GF-D8 (cell line): ENCODE measurements around the gene IL36RN.

Experiments
- DNase-seq: peaks from one replicate; lab custom pipeline; 2025; lab: John Stamatoyannopoulos, UW

Gene IL36RN

DNA sequence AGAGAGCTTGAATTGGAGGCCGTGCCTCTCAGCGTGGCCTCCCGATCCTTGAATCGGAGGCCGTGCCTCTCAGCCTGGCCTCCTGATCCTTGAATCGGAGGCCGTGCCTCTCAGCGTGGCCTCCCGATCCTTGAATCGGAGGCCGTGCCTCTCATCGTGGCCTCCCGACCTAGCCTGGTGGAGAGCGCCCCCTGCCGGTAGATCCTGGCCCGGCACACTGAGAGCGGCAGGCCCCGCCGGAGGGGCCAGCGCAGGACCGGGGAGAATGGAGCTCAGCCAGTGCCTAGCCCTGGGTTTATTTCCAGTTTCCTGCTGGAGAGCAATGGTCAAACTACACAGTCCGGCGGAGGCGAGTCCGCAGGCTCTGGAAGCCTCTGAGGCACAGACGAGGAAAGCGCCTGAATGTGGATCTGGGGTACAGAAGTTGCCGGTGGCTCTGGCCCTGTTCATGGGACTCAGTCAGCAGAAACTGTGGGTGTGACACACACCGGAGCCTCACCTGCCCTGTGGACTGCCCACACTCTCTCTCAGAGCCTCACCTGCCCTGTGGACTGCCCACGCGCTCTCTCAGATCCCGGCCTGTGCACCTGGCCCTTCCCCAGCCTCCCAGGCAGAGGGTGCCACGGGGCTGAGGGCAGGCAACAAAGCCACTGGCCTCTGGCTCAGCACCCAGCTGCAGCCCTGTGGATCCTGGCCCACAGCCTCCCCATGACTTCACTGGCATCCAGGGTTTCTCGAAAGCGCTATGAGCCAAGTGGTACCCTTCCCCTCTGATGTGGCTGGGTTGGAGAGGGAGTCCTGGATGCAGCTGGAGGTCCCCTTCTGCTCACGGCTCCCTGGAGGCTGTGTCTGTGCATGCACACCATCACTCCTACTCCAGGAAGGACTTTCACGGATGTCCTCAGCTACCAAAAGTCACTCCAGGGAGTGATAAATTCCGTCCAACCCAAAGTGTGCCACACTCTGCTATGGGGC, 7.8 kb upstream of the IL36RN start:
- DNase-seq = no peak

DNA sequence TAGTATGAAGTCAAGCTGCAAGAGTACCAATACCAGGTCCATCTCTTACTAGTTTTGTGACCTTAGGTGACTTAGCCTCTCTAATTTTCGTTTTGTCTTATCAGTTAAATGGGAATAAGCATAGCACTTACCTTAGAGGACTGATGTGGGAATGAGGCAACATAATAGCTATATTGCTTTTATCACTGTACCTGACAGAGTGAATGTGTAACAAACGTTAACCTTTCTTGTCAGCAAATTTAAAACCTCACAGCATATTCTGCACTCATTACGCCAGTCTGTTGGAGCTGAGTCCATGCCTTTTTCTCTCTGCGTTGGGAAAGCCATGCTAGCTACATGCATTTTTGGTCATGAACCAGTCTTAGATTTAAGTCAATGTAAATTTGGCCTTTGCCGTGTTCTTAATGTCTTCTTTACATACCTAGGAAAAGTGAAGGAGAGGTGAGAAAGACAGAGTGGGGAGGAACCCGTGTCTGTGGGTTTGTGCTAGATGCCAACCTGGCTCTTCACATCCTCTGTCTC, 6.5 kb upstream of the IL36RN start, which contains the start of gene IL36B:
TSS of gene IL36B (minus strand) at position 472 of the 522 bp plus-strand sequence.
- no peak for DNase-seq

DNA sequence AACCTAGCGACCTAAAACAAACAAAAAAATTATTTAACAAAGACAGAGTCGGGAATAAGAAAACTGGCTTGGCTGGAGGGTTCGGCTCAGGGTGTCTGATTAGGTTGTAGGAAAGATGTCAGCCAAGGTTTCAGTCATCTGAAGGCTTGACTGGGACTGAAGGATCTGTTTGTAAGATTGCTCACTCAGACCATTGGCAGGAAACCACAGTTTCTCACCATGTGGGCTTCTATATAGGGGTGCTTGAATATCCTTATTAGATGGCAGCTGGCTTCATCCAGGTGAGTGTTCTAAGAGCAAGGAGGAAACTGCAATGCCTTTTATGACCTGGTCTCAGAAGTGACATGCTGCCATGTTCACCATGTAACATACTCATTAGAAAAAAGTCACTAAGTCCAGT, 5.3 kb upstream of the IL36RN start:
- no peak for DNase-seq

DNA sequence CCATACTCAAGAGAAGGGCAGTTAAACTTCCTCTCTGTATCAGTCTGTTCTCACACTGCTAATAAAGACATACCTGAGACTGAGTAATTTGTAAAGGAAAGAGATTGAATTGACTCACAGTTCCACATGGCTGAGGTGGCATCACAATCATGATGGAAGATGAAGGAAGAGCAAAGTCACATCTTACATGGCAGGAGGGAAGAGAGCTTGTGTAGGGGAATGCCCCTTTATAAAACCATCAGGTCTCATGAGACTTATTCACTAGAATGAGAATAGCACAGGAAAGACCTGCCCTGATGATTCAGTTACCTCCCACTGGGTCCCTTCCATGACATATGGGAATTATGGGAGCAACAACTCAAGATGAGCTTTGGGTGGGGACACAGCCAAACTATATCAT, 4.9 kb upstream of the IL36RN start:
- DNase-seq = no peak

DNA sequence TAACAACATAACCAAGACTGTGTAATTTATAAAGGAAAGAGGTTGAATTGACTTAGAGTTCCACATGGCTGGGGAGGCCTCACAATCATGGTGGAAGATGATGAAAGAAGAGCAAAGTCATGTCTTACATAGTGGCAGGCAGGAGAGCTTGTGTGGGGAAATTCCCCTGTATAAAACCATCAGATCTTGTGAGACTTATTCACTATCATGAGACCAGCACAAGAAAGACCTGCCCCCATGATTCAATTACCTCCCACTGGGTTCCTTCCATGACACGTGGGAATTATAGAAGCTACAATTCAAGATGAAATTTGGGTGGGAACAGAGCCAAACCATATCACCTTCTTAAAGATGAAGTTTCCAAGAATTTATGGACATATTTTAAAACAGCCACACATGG, 2.5 kb upstream of the IL36RN start:
- no peak for DNase-seq

DNA sequence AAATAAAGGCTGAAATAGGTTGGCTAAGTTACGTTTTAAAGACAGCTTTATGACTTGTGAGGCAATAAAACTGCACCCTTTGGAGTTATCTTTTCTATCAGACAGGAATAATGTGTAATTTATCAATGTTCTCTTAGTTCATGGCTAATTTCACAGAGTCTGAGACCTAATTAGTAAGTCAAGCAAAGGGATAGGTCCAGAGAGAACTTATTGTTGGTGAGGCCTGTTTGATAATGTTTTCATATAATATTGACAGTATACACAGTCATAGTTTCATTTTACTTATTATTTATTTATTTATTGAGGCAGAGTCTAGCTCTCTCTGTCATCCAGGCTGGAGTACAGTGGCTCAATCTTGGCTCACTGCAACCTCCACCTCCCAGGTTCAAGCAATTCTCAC, 1.9 kb upstream of the IL36RN start:
- DNase-seq = no peak

DNA sequence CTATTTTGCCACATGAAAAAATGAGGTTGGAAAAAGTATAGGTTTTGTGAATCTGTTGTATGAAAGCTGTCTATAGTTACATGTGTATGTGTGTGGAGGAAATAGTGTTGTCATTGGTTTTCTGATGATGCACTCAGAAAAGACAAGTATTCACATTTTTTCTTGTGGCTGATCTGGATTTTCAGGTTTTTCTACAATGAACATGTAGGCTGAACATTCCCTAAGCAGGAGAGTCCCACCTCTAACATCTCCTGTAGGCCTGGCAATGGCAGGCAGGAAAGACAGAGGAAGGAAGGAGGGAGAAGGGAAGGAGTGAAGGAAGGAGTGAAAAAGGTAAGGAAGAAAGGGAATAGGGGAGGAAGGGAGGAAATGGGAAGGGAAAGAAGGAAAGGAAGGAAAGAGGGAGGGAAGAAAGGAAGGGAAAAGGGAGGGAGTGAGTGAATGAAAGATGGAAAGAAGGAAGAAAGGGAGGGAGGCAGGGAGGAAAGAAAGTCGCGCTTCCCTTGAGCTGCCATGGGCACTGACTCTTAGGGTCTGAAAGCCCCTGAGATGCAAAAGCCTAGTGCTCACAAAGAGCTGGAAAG, 495 bp upstream of the IL36RN start:
- no peak for DNase-seq

DNA sequence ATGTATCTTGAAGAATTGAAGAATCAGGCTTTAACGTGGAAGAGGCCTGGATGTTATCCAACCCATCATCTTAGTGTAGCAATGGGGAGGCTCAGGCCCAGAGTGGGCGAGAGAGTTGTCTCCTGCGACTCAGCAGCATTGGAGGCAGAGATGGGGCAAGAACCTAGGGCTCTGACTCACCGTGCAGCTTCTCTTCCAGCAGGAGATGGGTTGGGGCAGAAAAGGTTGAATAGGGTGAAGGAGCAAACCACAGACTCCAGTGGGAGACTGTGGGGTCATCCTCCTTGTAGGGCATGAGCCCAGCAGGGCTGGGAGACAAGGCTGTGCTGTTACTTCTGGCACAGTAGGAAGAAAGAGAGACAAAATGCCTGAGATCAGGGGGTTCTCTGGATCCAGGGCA, 1.4 kb downstream of the IL36RN start:
- no peak for DNase-seq

DNA sequence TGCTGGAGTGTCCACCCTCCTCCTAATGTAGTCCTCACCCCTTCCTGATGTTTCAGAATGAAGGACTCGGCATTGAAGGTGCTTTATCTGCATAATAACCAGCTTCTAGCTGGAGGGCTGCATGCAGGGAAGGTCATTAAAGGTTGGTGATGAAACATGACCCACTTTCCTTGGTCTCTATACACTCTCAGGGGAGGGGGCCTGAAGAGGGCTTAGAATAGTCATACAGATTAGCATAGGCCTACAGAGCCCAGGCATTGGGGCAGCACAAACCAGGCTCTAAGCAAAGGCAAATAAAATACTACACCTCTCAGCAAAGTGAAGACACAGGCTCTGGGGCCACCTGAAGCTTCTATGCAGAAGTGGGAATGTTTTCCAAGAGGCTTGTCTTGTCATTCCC, 1.8 kb downstream of the IL36RN start:
- no peak for DNase-seq

DNA sequence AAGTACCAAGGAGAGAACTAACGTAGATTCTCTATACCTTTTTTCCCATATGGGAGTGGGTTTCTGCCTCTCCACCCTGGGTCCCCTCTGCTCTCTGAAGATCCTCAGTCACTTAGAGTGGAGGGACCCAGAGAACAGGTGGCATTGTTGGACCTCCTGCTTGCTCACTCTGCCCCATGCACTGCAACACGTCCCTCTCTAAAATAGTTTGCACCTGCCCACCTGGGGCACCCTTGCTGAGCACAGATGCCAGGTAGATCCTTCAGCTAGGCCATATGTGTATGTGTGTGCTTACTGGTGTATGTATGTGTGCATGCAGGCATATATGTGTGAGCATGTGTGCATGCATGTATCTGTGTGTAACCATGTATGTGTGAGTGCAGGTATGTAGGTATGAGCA, 2.2 kb downstream of the IL36RN start:
- DNase-seq = no peak

DNA sequence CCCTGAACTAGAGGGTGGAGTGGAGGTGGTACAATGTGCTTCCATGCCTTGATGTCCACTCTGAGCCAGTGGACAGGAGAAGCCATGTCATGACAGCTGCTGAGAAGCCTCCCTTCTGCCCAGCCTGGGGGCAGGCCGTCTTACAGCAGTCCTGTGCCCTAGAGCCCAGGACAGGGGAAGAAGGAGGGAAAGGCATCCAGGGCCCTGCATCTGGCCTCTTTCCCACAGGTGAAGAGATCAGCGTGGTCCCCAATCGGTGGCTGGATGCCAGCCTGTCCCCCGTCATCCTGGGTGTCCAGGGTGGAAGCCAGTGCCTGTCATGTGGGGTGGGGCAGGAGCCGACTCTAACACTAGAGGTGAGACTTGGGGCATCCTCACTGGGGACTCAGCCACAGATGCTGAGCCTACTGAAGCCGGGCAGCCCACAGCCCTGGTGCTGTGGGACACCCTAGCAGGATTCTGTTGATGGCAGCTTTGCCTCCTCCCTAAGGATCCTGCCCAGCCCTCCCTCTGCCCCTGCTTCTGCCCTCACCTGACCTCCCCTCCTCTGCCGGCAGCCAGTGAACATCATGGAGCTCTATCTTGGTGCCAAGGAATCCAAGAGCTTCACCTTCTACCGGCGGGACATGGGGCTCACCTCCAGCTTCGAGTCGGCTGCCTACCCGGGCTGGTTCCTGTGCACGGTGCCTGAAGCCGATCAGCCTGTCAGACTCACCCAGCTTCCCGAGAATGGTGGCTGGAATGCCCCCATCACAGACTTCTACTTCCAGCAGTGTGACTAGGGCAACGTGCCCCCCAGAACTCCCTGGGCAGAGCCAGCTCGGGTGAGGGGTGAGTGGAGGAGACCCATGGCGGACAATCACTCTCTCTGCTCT, 3.1 kb downstream of the IL36RN start:
- DNase-seq = no peak

DNA sequence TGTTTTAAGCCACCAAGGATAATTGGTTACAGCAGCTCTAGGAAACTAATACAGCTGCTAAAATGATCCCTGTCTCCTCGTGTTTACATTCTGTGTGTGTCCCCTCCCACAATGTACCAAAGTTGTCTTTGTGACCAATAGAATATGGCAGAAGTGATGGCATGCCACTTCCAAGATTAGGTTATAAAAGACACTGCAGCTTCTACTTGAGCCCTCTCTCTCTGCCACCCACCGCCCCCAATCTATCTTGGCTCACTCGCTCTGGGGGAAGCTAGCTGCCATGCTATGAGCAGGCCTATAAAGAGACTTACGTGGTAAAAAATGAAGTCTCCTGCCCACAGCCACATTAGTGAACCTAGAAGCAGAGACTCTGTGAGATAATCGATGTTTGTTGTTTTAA, 5.3 kb downstream of the IL36RN start:
- DNase-seq = no peak

DNA sequence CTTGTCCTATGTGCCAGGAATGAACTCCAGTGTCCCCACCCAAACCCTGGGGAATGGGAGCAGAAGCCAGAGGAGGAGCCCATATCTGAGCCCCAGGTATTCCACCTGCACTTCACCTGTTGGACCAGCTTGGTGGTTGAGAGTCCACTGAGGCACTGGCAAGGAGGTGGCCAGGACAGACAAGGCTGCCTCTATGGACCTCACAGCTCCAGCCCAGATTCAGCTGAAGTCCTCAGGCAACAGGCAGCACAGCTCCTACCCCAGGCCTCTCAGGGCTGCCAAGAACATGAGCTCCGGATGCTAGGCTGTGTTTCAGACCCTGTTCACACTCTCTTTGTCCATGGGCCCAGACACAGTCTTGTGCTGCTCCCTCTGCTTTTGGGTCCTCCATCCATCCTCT, 5.9 kb downstream of the IL36RN start:
- DNase-seq = no peak

DNA sequence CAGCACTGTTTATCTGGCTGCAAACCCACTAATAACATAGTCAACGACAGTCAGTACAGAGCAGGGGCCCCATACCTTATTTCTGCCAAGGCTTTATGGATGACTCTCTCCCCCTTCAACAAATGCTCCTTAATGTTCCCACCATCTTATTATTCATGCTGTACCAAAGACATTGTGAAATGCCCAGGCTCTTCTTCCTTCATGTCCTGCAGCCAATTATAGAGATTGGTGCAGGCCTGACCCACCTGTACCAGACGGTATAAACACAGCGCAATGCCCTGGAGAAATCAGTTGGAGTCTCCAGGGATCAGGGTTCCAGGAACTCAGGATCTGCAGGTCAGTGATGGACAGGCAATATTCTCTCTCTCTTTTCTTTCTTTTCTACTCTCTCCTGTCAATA, 8.7 kb downstream of the IL36RN start, which contains the start of gene IL1F10:
TSS of gene IL1F10 (plus strand) at position 290 of the 400 bp plus-strand sequence. CDS start 4,769 bp downstream, outside the sequence.
- DNase-seq = no peak

DNA sequence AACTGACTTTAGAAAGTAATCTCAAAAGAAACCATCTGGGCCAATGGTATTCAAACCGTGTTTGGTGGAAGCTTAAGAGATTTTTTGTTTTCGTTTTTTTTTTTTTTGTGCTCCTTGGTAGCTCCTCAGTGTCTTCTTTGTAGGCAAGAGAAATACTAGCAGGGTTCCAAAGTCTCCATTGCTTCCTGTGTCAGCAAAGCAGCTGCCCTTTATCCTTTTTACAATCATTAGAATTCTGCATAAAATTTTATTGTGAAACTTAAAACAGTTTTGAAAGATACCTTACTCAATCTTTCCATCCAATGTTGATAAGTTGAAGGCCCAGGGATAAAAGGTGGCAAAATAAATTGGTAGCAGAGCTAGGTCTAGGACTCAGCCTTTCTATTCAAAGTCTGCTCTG, 9.3 kb downstream of the IL36RN start:
- DNase-seq = no peak

DNA sequence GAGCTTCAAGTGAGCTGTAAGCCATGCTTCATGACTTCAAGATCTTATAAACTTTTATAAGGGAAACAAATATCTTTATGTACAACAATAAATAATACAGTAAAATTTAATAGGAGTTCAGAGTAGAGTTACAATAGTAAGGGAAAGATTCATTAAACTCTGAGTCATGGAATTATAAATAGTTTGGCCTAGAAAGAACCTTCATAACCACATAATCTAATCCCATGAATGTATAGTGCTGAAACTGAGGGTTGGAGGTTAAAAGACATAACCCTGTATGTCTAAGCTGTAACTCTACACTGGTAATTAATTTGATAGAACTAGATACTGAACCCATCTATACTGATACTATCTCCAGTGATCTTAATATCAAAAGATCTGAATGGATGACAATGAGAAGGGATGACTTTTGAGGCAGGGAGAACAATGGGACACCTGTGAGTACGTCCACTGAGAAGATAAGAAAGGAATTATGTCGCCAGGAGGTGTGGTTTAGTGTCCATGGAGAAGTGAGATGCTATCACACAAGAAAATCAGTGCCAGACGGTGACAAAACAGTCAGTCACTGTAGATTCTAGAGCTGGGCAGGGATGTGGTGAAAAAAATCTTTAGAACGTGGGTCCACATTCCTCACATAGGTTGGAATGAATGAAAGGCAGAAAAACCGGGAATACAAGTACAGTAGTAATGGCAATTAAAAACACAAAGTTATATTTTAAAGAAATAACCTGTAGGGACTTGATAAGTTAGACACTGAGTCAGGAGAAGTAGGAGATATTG, 9.9 kb downstream of the IL36RN start:
- no peak for DNase-seq

DNA sequence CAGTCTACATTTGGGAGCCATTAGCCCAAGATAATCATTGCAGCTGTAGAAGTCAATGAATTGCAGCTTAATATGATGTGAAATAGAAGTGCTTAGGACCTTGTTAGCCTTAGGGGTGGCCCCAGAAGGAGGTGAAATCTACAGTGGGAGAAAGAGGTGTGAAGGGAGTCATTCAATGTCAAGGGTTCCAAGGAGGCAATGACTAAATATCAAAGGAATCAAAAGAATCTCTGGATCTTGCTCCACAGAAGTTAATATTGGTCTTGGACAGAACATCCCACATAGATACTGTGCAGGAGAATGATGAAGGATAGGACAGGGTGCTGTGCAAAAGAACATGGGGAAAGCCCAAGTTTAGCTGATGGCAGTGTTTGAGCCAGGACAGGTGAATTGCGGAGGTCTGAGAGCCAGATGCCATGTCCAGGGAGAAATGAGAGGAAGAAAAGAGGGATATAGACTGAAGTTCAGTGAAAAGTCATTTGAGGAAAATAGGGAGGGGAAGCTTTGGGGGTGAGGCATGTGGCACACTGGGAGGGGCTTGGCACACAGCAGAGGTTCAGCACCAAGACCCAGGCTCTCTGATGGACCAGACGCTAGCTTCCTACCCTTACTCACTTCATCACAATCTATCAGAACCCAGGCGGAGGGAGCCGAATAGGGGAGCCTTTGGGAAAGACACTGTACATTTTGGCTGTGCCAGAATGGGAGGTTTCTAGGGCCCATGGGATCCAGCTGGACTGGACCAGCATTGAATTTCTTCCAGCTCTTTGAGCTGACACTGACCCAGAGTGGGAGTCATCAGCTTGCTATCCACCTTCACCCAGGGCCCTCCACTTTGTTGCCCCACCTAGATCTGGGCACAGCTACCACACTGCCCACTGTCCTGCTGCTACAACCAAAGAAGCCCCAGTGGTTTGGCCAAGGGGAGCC, 10.9 kb downstream of the IL36RN start:
- no peak for DNase-seq

DNA sequence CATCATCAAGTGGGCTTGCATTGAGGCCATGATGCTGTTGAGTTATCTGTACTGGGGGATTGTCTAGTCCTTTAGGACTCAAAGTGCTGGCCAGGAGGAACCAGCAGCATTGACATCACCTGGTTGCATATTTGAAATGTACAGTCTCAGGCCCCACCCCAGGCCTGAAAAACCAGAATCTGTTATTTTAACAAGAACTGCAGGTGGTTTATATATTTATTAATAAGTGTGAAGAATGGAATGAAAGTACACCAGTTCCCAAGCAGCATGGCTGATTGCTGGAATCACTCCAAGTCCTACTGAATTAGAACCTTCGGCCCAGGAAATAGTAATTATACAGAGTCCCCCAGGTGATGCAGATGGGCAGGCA, 11.6 kb downstream of the IL36RN start:
- DNase-seq = no peak

DNA sequence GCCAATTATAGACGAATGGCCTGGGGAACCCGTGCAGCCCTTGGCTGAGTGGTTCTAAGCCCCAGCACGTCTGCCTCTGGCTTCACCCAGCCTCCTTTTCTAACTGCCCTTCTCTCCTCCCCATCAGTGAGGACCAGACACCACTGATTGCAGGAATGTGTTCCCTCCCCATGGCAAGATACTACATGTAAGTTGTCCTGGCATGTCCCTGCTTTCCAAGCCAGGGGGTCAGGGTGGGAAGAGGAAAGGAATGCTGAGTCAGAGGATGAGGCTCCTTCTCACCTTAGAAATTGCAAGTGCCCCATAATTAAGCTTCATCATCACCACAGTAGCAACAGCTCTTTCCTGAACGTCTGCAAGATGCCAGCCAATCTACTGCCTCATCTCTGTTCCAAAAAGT, 13.6 kb downstream of the IL36RN start:
- DNase-seq = no peak

DNA sequence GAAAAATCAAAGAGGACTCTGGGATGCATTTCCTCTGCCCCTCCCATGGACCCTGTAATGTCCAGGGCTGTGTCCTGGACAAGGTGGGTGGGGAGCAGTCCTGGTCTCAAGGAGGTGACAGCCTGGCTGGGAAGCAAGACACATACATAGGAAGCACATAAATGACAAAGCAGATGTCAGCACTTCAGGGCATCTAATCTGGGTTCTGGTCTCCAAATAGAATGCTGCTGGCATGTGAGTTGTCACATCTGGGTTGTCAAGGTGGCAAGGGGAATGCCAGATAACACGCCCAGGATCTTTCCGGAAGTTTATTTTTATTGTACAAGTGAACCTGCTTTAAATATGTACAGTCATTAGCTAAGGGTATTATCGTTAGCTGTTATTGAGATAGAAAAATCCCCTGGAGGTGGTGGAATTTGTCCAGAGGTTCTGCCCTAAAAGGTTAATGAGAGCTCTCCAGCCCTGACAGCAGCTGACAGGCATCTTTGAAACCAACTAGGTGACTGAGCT, 14.4 kb downstream of the IL36RN start:
- no peak for DNase-seq
